ENCODE results near the gene GPT2. TPM values are rescaled to one million over a fixed set of nuclear protein-coding genes. Genes with fewer than 3 reads are reported as not detected.
A peak's percentile ranks its signal among the peaks of the same experiment; 100 is the strongest.
"Not testable (repeated sequence)": the region's sequence is repeated elsewhere in the genome, so short reads cannot be mapped to it uniquely, and the experiment has no call there.

Gene GPT2
- total RNA-seq, 1 donor from 2014 or later: 21.6 TPM

DNA sequence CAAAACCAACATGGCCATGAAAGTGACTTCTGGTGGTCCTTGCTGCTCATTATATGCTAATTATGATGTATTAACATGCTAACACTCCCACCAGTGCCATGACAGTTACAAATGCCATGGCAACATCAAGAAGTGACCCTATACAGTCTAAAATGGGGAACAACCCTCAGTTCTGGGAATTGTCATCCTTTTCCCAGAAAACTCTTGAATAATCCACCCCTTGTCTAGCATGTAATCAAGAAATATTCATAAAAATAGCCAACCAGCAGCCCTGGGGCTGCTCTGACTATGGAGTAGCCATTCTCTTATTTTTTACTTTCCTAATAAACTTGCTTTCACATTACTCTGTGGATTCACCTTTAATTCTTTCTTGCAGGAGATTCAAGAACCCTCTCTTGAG lies 53.4 kb downstream of the GPT2 start:
- H3K4me1 ChIP-seq: no peaks in the 10 kb centered on the region

DNA sequence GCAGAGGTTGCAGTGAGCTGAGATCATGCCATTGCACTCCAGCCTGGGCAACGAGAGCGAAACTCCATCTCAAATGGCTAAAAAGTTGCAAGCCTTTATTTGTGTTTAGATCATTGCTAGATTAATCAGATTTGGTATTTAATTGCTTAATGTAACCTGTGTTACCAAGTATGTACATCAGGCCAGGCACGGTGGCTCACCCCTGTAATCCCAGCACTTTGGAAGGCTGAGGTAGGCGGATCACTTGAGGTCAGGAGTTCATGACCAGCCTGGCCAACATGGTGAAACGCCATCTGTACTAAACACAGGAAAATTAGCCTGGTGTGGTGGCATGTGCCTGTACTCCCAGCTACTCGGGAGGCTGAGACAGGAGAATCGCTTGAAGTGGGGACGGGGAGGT lies 60.6 kb downstream of the GPT2 start:
- H3K4me1 Mint-ChIP-seq; H4K20me1 ChIP-seq (ENCODE audit: low read depth); H3K4me3 Mint-ChIP-seq; H3K27me3 Mint-ChIP-seq (ENCODE audit: insufficient read depth, low read depth); DNase-seq (ENCODE audit: low spot score); H3K27ac Mint-ChIP-seq; H3K9me3 ChIP-seq (ENCODE audit: low read depth); H3K79me2 ChIP-seq (ENCODE audit: low read depth); H3K9ac ChIP-seq; H3K27ac ChIP-seq; H3K9me3 Mint-ChIP-seq; H3K4me3 ChIP-seq; H3K36me3 Mint-ChIP-seq; H3K4me2 ChIP-seq; H3F3A ChIP-seq (ENCODE audit: low read depth); H3K36me3 ChIP-seq; H3K27me3 ChIP-seq; H3K4me1 ChIP-seq; H2AFZ ChIP-seq (replicated peaks): not testable (repeated sequence)

More for the DNA sequence above, 53.4 kb downstream of the GPT2 start:
- Mint-ChIP-seq H3K9me3 (no peaks in the 10 kb centered on the region), H3K4me1 (no peaks in the 10 kb centered on the region), H3K27me3 (ENCODE audit: insufficient read depth, low read depth) (no peaks in the 10 kb centered on the region), H3K27ac (no peak overlapping the region), H3K36me3 (no peaks in the 10 kb centered on the region), H3K4me3 (no peak overlapping the region)
- H3K4me3 ChIP-seq: no peak overlapping the region
- H3K9me3 ChIP-seq (ENCODE audit: low read depth): no peaks in the 10 kb centered on the region
- H3K27me3 ChIP-seq: no peaks in the 10 kb centered on the region
- no peak overlapping the region for H2AFZ ChIP-seq (replicated peaks)
- no peak for DNase-seq (ENCODE audit: low spot score)
- no peak overlapping the region for H3K4me2 ChIP-seq
- no peak overlapping the region for H3K9ac ChIP-seq
- H3K79me2 ChIP-seq (ENCODE audit: low read depth): no peaks in the 10 kb centered on the region
- no peaks in the 10 kb centered on the region for H3K36me3 ChIP-seq
- no peak for TF ChIP-seq EZH2phosphoT487 (IDR thresholded peaks at IDR 0.05)
- no peak for TF ChIP-seq EZH2 (IDR thresholded peaks at IDR 0.05)
- TF ChIP-seq, protein P1, sequence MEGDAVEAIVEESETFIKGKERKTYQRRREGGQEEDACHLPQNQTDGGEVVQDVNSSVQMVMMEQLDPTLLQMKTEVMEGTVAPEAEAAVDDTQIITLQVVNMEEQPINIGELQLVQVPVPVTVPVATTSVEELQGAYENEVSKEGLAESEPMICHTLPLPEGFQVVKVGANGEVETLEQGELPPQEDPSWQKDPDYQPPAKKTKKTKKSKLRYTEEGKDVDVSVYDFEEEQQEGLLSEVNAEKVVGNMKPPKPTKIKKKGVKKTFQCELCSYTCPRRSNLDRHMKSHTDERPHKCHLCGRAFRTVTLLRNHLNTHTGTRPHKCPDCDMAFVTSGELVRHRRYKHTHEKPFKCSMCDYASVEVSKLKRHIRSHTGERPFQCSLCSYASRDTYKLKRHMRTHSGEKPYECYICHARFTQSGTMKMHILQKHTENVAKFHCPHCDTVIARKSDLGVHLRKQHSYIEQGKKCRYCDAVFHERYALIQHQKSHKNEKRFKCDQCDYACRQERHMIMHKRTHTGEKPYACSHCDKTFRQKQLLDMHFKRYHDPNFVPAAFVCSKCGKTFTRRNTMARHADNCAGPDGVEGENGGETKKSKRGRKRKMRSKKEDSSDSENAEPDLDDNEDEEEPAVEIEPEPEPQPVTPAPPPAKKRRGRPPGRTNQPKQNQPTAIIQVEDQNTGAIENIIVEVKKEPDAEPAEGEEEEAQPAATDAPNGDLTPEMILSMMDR (IDR thresholded peaks at IDR 0.05): no peak
- no peaks in the 10 kb centered on the region for H4K20me1 ChIP-seq (ENCODE audit: low read depth)
- no peak overlapping the region for H3K27ac ChIP-seq
- no peaks in the 10 kb centered on the region for H3F3A ChIP-seq (ENCODE audit: low read depth)

DNA sequence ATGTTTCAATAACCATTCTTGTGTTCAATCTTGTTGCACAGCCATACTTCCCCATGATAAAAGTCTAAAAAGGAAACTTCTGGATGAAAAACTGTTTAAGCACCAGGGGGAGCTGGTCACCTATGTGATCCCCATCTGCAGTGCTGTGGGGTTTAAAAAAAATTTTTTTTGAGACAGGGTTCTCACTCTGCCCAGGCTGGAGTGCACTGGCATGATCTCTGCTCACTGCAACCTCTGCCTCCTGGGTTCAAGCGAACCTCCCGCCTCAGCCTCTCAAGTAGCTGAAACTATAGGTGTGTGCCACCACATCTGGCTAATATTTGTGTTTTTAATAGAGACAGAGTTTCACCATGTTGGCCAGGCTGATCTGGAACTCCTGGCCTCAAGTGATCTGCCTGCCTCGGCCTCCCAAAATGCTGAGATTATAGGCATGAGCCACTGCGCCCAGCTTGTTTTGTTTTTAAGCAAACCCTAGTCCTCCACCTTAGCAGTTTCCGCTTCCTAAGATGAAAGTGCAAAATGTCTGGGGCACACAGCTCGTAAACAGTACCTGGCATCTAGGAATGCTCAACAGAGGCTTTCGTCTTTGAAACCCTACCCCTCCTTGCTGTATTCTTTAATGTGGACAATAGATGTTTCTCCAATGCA lies 63.9 kb downstream of the GPT2 start:
- Histone ChIP-seq H3K4me3 (no peak overlapping the region), H3K79me2 (ENCODE audit: low read depth) (no peaks in the 10 kb centered on the region), H3K36me3 (no peaks in the 10 kb centered on the region), H3K4me2 (no peak overlapping the region), H3K4me1 (no peaks in the 10 kb centered on the region), H3K9me3 (ENCODE audit: low read depth) (no peaks in the 10 kb centered on the region), H3K27me3 (no peaks in the 10 kb centered on the region), H3K9ac (no peak overlapping the region), H2AFZ (replicated peaks) (peak overlapping the region; percentile 7), H4K20me1 (ENCODE audit: low read depth) (no peaks in the 10 kb centered on the region), H3K27ac (no peak overlapping the region), H3F3A (ENCODE audit: low read depth) (no peaks in the 10 kb centered on the region)
- Mint-ChIP-seq H3K9me3 (no peaks in the 10 kb centered on the region), H3K36me3 (no peaks in the 10 kb centered on the region), H3K4me3 (no peak overlapping the region), H3K4me1 (no peaks in the 10 kb centered on the region), H3K27ac (no peak overlapping the region), H3K27me3 (ENCODE audit: insufficient read depth, low read depth) (peaks cover 4% of the 10 kb centered on the region)
- DNase-seq (ENCODE audit: low spot score): peak; percentile 56
- TF ChIP-seq EZH2phosphoT487 (IDR thresholded peaks at IDR 0.05): no peak
- TF ChIP-seq, protein P1 (IDR thresholded peaks at IDR 0.05): peak; percentile 76

DNA sequence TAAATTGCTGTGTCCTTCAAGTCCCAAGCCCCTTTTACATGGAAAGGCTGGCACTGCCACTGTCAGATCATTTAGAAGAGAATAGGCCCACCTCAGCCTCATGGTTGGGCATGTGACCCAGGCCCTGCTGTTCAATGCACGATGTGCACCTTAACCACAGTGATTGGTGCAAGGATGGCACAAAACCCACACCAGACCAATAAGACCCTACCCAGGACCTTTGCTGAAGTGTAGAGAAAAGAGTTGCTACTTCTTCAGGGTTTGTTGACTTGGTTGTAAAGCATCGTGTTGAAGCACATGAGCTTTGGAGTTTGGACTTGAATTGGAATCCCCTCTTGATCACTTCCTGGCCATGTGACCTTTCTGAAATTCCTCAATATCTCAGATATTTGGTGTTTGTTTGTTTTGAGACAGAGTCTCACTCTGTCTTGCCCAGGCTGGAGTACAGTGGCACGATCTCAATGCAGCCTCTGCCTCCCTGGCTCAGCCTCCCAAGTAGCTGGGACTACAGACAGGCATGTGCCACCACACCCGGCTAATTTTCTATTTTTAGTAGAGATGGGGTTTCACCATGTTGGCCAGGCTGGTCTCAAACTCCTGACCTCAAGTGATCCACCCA lies 64.5 kb downstream of the GPT2 start:
- H3K9ac ChIP-seq: no peak overlapping the region
- no peaks in the 10 kb centered on the region for H3K79me2 ChIP-seq (ENCODE audit: low read depth)
- no peaks in the 10 kb centered on the region for H3K4me1 ChIP-seq
- H4K20me1 ChIP-seq (ENCODE audit: low read depth): no peaks in the 10 kb centered on the region
- H3K36me3 Mint-ChIP-seq: no peaks in the 10 kb centered on the region
- no peak for DNase-seq (ENCODE audit: low spot score)
- H3K36me3 ChIP-seq: no peaks in the 10 kb centered on the region
- H3F3A ChIP-seq (ENCODE audit: low read depth): no peaks in the 10 kb centered on the region
- peaks cover 6% of the 10 kb centered on the region for H3K27me3 Mint-ChIP-seq (ENCODE audit: insufficient read depth, low read depth)
- H3K27me3 ChIP-seq: no peaks in the 10 kb centered on the region
- H3K9me3 Mint-ChIP-seq: no peaks in the 10 kb centered on the region
- no peaks in the 10 kb centered on the region for H3K4me1 Mint-ChIP-seq
- no peak overlapping the region for H3K4me3 ChIP-seq
- no peak overlapping the region for H3K27ac Mint-ChIP-seq
- no peak overlapping the region for H3K4me3 Mint-ChIP-seq
- no peak overlapping the region for H3K27ac ChIP-seq
- no peak overlapping the region for H3K4me2 ChIP-seq
- peak overlapping the region; percentile 7 for H2AFZ ChIP-seq (replicated peaks)
- H3K9me3 ChIP-seq (ENCODE audit: low read depth): no peaks in the 10 kb centered on the region
- TF ChIP-seq EZH2phosphoT487 (IDR thresholded peaks at IDR 0.05) (no peak), EZH2 (IDR thresholded peaks at IDR 0.05) (no peak)
- TF ChIP-seq, protein P1 (IDR thresholded peaks at IDR 0.05): no peak

Measured in neural progenitor cell (in vitro differentiated cells).